ENCODE results near the gene RPUSD1.

DNA sequence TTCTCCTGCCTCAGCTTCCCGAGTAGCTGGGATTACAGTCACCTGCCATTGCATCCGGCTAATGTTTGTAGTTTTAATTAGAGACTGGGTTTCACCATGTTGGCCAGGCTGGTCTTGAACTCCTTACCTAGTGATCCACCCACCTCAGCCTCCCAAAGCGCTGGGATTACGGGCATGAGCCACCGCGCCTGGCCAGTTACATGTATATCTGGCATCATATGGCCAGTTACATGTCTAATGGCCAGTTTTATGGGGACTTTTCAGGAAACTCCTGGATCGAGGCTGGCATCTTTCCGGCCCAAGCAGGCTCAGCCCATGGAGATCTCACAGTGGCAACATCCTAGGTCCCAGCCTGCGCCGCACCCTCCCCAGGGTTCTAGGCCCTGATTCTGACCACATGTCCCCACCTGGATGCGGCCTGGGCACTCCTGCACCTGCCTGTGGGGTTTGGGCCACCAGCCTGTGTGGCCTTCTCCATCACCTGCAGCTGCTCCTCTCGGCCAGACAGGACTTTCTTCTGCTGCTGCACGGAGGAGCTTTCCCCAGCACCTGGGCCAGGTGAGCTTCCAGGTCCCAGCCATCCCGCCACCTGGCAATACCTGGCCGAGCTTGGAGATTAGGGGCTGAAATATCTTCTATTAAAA is 46.1 kb downstream of the RPUSD1 start:
- no peak for TF ChIP-seq POLR2A (IDR thresholded peaks at IDR 0.05)
- TF ChIP-seq, protein P1, sequence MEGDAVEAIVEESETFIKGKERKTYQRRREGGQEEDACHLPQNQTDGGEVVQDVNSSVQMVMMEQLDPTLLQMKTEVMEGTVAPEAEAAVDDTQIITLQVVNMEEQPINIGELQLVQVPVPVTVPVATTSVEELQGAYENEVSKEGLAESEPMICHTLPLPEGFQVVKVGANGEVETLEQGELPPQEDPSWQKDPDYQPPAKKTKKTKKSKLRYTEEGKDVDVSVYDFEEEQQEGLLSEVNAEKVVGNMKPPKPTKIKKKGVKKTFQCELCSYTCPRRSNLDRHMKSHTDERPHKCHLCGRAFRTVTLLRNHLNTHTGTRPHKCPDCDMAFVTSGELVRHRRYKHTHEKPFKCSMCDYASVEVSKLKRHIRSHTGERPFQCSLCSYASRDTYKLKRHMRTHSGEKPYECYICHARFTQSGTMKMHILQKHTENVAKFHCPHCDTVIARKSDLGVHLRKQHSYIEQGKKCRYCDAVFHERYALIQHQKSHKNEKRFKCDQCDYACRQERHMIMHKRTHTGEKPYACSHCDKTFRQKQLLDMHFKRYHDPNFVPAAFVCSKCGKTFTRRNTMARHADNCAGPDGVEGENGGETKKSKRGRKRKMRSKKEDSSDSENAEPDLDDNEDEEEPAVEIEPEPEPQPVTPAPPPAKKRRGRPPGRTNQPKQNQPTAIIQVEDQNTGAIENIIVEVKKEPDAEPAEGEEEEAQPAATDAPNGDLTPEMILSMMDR (IDR thresholded peaks at IDR 0.05): no peak

Data from heart left ventricle (tissue), 13 donors.